Measurements from ENCODE around the gene NCAM2. TPM values are rescaled to one million over a fixed set of nuclear protein-coding genes. Genes with fewer than 3 reads are reported as not detected.

Gene NCAM2
- total RNA-seq, 4 donors from 2014 or later, result 3.2 to 9.1 (median 4.6) TPM

DNA sequence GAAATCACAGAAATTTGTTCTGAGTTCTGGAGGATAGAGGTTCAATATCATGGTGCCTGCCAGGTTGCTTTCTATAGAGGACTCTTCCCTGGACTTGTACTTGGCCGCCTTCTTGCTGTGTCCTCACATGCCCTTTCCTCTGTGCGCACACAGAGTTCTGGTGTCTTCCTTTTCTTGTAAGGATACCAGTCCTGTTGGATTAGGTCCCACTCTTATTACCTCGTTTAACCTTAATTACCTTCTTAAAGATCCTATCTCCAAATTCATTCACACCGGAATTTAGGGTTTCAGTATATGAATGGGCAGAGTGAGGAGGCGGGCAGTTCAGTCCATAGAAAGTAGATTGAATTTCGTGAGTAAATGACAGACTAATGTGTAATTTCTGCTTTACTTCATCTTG lies 413.9 kb downstream of the NCAM2 start:
- no peaks in the 10 kb centered on the region for H3K27me3 ChIP-seq
- no peak for ATAC-seq
- WGBS, 2 donors (ENCODE audit: low coverage in 1 of 2), result 71 to 77% methylated on average over 5 to 6 of the region's 6 CpGs
- no peak for TF ChIP-seq POLR2A (IDR thresholded peaks at IDR 0.05)
- TF ChIP-seq POLR2AphosphoS5 (IDR thresholded peaks at IDR 0.05), result no peak
- TF ChIP-seq, protein P1, sequence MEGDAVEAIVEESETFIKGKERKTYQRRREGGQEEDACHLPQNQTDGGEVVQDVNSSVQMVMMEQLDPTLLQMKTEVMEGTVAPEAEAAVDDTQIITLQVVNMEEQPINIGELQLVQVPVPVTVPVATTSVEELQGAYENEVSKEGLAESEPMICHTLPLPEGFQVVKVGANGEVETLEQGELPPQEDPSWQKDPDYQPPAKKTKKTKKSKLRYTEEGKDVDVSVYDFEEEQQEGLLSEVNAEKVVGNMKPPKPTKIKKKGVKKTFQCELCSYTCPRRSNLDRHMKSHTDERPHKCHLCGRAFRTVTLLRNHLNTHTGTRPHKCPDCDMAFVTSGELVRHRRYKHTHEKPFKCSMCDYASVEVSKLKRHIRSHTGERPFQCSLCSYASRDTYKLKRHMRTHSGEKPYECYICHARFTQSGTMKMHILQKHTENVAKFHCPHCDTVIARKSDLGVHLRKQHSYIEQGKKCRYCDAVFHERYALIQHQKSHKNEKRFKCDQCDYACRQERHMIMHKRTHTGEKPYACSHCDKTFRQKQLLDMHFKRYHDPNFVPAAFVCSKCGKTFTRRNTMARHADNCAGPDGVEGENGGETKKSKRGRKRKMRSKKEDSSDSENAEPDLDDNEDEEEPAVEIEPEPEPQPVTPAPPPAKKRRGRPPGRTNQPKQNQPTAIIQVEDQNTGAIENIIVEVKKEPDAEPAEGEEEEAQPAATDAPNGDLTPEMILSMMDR (IDR thresholded peaks at IDR 0.05), result no peak
- no peak for TF ChIP-seq EP300 (IDR thresholded peaks at IDR 0.05)
- H3K27ac ChIP-seq, result no peak overlapping the region
- no peaks in the 10 kb centered on the region for H3K4me1 ChIP-seq
- no peaks in the 10 kb centered on the region for H3K9me3 ChIP-seq
- no peaks in the 10 kb centered on the region for H3K36me3 ChIP-seq
- H3K4me3 ChIP-seq, result no peak overlapping the region

DNA sequence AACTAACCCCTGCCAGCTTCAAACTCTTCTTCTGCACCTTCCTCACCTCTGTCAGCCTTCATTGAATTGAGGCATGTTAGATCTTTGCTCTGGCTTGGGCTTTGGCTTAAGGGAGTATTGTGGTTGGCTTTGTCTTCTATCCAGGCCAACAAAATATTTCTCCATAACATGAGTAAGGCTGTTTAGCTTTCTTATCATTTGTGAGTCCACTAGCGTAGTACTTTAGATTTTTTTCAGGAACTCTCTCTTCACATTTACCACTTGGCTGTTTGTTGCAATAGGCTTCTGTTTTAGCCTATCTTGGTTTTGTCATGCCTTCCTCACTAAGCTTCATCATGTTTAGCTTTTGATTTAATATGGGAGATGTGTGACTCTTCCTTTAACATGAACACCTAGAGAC lies 417.5 kb downstream of the NCAM2 start:
- Histone ChIP-seq H3K27me3 (no peaks in the 10 kb centered on the region), H3K27ac (no peak overlapping the region), H3K4me3 (no peak overlapping the region), H3K9me3 (no peaks in the 10 kb centered on the region), H3K4me1 (no peaks in the 10 kb centered on the region), H3K36me3 (no peaks in the 10 kb centered on the region)
- whole genome bisulfite sequencing, 2 donors (ENCODE audit: low coverage in 1 of 2), result 85 to 100% methylated on average over 1 of the region's 1 CpG
- TF ChIP-seq EP300 (IDR thresholded peaks at IDR 0.05), result no peak
- no peak for TF ChIP-seq POLR2AphosphoS5 (IDR thresholded peaks at IDR 0.05)
- TF ChIP-seq POLR2A (IDR thresholded peaks at IDR 0.05), result no peak
- TF ChIP-seq, protein P1 (IDR thresholded peaks at IDR 0.05), result no peak
- no peak for ATAC-seq

DNA sequence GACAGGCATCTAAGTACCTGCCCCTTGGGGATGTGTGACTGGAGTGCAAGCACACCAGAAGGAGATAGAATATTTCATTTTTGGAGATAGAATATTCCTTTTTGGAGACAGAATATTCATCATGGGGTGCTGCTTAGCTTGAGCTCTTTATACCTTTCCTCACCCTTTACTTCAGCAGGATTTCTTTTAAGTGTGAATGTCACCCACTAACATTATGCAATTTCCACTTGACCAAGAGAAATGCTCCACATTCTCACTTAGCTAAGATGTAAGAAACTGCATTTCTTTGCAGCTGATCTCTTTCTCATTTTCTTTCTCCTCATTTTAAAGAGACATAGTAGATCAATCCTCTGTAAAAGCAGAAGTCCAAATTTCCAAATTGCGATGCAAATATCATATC lies 436.7 kb downstream of the NCAM2 start:
- H3K27me3 ChIP-seq, result no peaks in the 10 kb centered on the region
- no peak overlapping the region for H3K27ac ChIP-seq
- ATAC-seq, result no peak
- H3K36me3 ChIP-seq, result no peaks in the 10 kb centered on the region
- H3K4me3 ChIP-seq, result no peak overlapping the region
- 78 to 100% methylated on average over 1 of the region's 1 CpG for WGBS, 2 donors (ENCODE audit: low coverage in 1 of 2)
- TF ChIP-seq POLR2AphosphoS5 (IDR thresholded peaks at IDR 0.05) (no peak), EP300 (IDR thresholded peaks at IDR 0.05) (no peak), POLR2A (IDR thresholded peaks at IDR 0.05) (no peak)
- TF ChIP-seq, protein P1 (IDR thresholded peaks at IDR 0.05), result no peak
- no peaks in the 10 kb centered on the region for H3K4me1 ChIP-seq
- no peaks in the 10 kb centered on the region for H3K9me3 ChIP-seq

DNA sequence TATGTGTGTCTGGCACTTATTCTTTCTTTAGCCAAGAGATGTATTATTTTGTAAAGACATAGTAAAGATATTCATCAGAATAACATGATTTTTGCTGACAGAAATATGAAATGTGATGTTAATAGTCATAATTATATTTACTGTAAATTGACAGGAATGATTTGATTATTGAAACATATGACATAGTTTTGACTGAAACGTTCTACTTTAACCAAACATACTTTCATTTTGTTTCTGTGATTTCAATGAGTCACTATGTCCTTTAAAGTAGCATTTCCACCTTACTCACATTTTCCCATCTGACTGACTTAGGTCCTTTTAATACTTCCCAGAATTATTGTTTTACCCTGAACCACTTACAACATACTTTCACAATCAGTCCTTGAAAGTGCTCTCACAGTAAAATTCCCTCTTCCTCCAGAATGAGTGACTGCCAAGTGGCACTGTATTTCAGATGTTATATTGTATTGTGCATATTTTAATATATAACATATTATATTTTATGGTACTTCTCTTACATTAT lies 437.9 kb downstream of the NCAM2 start:
- Histone ChIP-seq H3K9me3 (no peaks in the 10 kb centered on the region), H3K4me3 (no peak overlapping the region), H3K27me3 (no peaks in the 10 kb centered on the region), H3K4me1 (no peaks in the 10 kb centered on the region), H3K27ac (no peak overlapping the region), H3K36me3 (no peaks in the 10 kb centered on the region)
- no peak for ATAC-seq
- 13 to 43% methylated on average over 1 of the region's 1 CpG for WGBS, 2 donors (ENCODE audit: low coverage in 1 of 2)
- TF ChIP-seq, protein P1 (IDR thresholded peaks at IDR 0.05), result no peak
- TF ChIP-seq POLR2A (IDR thresholded peaks at IDR 0.05) (no peak), POLR2AphosphoS5 (IDR thresholded peaks at IDR 0.05) (no peak), EP300 (IDR thresholded peaks at IDR 0.05) (no peak)

DNA sequence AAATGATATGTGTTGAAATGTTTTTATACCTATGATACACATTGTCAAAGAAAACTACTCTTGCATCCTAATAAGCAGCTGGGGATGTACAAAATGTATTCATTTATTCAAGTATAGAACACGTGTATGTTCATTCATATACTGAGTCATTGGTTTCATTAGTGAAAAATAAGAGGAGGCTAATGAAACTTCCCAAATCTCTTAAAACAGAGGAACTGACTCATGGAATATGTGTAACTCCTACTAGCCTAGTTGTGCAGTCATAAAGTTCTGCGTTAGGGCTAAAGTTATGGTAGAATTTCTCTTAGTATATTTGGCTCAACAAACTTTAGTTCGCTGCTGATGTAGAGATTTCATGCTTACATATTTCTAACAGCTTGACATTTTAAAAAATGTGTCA lies 441.6 kb downstream of the NCAM2 start:
- no peak for ATAC-seq
- Histone ChIP-seq H3K4me1 (no peaks in the 10 kb centered on the region), H3K27me3 (no peaks in the 10 kb centered on the region), H3K4me3 (no peak overlapping the region), H3K27ac (no peak overlapping the region), H3K9me3 (no peaks in the 10 kb centered on the region), H3K36me3 (no peaks in the 10 kb centered on the region)
- WGBS, 2 donors (ENCODE audit: low coverage in 1 of 2), result 89 to 90% methylated on average over 3 of the region's 3 CpGs
- no peak for TF ChIP-seq EP300 (IDR thresholded peaks at IDR 0.05)
- no peak for TF ChIP-seq POLR2A (IDR thresholded peaks at IDR 0.05)
- no peak for TF ChIP-seq POLR2AphosphoS5 (IDR thresholded peaks at IDR 0.05)
- TF ChIP-seq, protein P1 (IDR thresholded peaks at IDR 0.05), result no peak
